IMR-90 (cell line): ENCODE results near the gene HOXC13. TPM values are rescaled to one million over a fixed set of nuclear protein-coding genes. Genes with fewer than 3 reads are reported as not detected.

Source experiments
- ATAC-seq: fragments of 200-7000 bp; cut with Tn5 transposase; 2 replicates; pipeline ENCODE4 v1.9.1; 2020; ENCODE audit warnings: low read depth, mild to moderate bottlenecking, moderate library complexity
- BruUV-seq: library from RNA; stranded (reverse); fragments of 400-500 nt; replicated peaks from 2 replicates; lab custom pipeline; 2021; lab: Mats Ljungman, UMichigan
- CTCF ChIA-PET: fragments of 300-600 bp; formaldehyde crosslinking; extraction: SDS; loops from one replicate; lab custom pipeline; 2021; ENCODE audit warnings: antibody characterized with exemption; lab: Yijun Ruan, JAX
- POLR2A ChIA-PET: fragments of 300-600 bp; sonication (Branson Sonifier 250); formaldehyde crosslinking; loops from one replicate; lab custom pipeline; 2022; ENCODE audit warnings: antibody characterized with exemption; ENCODE audit not compliant: unreplicated experiment; lab: Charles Lee
- DNase-seq: peaks from one replicate; pipeline ENCODE4 v3.0.0; 2013
- H2AFZ ChIP-seq: replicated peaks from 2 replicates; pipeline ENCODE3; 2013; ENCODE audit warnings: low read length, mild to moderate bottlenecking; ENCODE audit not compliant: poor library complexity
- H2AK5ac ChIP-seq: 2 replicates; pipeline ENCODE4 v1.6.1; 2013; ENCODE audit warnings: low read depth, low read length, inconsistent platforms
- H2AK9ac ChIP-seq: replicated peaks from 2 replicates; pipeline ENCODE3; 2013; ENCODE audit warnings: mild to moderate bottlenecking, low read depth, low read length, moderate library complexity; ENCODE audit not compliant: poor library complexity
- H2BK120ac ChIP-seq: 2 replicates; pipeline ENCODE4 v1.6.1; 2013; ENCODE audit warnings: low read depth, low read length, inconsistent platforms
- H2BK15ac ChIP-seq: 3 replicates; pipeline ENCODE4 v1.6.1; 2013; ENCODE audit warnings: low read depth, low read length, inconsistent platforms
- H2BK20ac ChIP-seq: 2 replicates; pipeline ENCODE4 v1.6.1; 2013; ENCODE audit warnings: low read depth, mild to moderate bottlenecking, inconsistent platforms, low read length, moderate library complexity
- H2BK5ac ChIP-seq: 2 replicates; pipeline ENCODE4 v1.6.1; 2013; ENCODE audit warnings: mild to moderate bottlenecking, low read depth, low read length, inconsistent platforms; ENCODE audit not compliant: poor library complexity, severe bottlenecking
- H3K14ac ChIP-seq: replicated peaks from 2 replicates; pipeline ENCODE4 v1.6.1; 2013; ENCODE audit warnings: low read depth, low read length, inconsistent platforms
- H3K18ac ChIP-seq: 2 replicates; pipeline ENCODE4 v1.6.1; 2013; ENCODE audit warnings: low read depth, low read length, control low read depth
- H3K23ac ChIP-seq: 2 replicates; pipeline ENCODE4 v1.6.1; 2013; ENCODE audit warnings: low read depth, low read length, inconsistent platforms
- H3K27ac ChIP-seq: 2 replicates; pipeline ENCODE4 v1.5.1; 2013; ENCODE audit warnings: mild to moderate bottlenecking, control low read depth, low read length; ENCODE audit not compliant: insufficient read depth
- H3K27me3 ChIP-seq: 2 replicates; pipeline ENCODE4 v1.6.1; 2013; ENCODE audit warnings: low read length; ENCODE audit not compliant: control insufficient read depth, insufficient read depth
- H3K36me3 ChIP-seq: 2 replicates; pipeline ENCODE4 v1.6.1; 2013; ENCODE audit warnings: low read length, mixed read lengths; ENCODE audit not compliant: control insufficient read depth, insufficient read depth
- H3K4ac ChIP-seq: 2 replicates; pipeline ENCODE4 v1.6.1; 2013; ENCODE audit warnings: low read depth, low read length, inconsistent platforms
- H3K4me1 ChIP-seq: 2 replicates; pipeline ENCODE4 v1.6.1; 2013; ENCODE audit warnings: low read length, mixed read lengths; ENCODE audit not compliant: control insufficient read depth, insufficient read depth
- H3K4me2 ChIP-seq: 2 replicates; pipeline ENCODE4 v1.6.1; 2013; ENCODE audit warnings: low read depth, mild to moderate bottlenecking, control low read depth, low read length, moderate library complexity
- H3K4me3 ChIP-seq: 2 replicates; pipeline ENCODE4 v1.5.1; 2013; ENCODE audit warnings: low read depth, mild to moderate bottlenecking, control low read depth, low read length, moderate library complexity; ENCODE audit not compliant: insufficient read depth
- H3K56ac ChIP-seq: 2 replicates; pipeline ENCODE4 v1.6.1; 2013; ENCODE audit warnings: low read length, inconsistent platforms; ENCODE audit not compliant: insufficient read depth; ENCODE audit errors: extremely low read depth
- H3K79me1 ChIP-seq, 2 experiments: 2 replicates each; pipeline ENCODE4 v1.6.1; 2013; ENCODE audit warnings: low read length in 2 of 2, inconsistent platforms in 1 of 2, low read depth in 1 of 2
- H3K9ac ChIP-seq: 2 replicates; pipeline ENCODE4 v1.6.1; 2013; ENCODE audit warnings: low read depth, low read length, control low read depth
- H3K9me1 ChIP-seq: 2 replicates; pipeline ENCODE4 v1.6.1; 2013; ENCODE audit warnings: low read length, inconsistent platforms; ENCODE audit not compliant: insufficient read depth
- H3K9me3 ChIP-seq: 2 replicates; pipeline ENCODE4 v1.6.1; 2013; ENCODE audit warnings: low read length; ENCODE audit not compliant: control insufficient read depth, insufficient read depth
- H4K20me1 ChIP-seq: 2 replicates; pipeline ENCODE4 v1.6.1; 2013; ENCODE audit warnings: low read length, inconsistent platforms; ENCODE audit not compliant: insufficient read depth
- H4K5ac ChIP-seq: 2 replicates; pipeline ENCODE4 v1.6.1; 2013; ENCODE audit warnings: mild to moderate bottlenecking, low read depth, low read length, control low read depth
- H4K8ac ChIP-seq, 2 experiments: 2 replicates each; pipeline ENCODE4 v1.6.1; 2013; ENCODE audit warnings: low read depth in 2 of 2, low read length in 2 of 2, control low read depth in 1 of 2, inconsistent platforms in 1 of 2
- H4K91ac ChIP-seq: 2 replicates; pipeline ENCODE4 v1.6.1; 2013; ENCODE audit warnings: low read depth, low read length, inconsistent platforms; ENCODE audit not compliant: insufficient read depth
- CEBPB ChIP-seq: IDR thresholded peaks from 2 replicates; pipeline ENCODE4 v1.6.1; 2012; ENCODE audit warnings: low read depth, low read length, improper control_type of control experiment
- RFX5 ChIP-seq: IDR thresholded peaks from 2 replicates; pipeline ENCODE4 v1.8.0; 2012; ENCODE audit warnings: low read depth, mild to moderate bottlenecking, low read length, moderate library complexity
- WGBS, 2 experiments: methylation state at CpG; one replicate each; pipeline versions ENCODE4 v1.1.5 to v1.1.7; 2013; ENCODE audit warnings: missing lambda C conversion rate in 2 of 2; ENCODE audit not compliant: insufficient read length in 1 of 2; ENCODE audit errors: extremely low coverage in 2 of 2; 5-methylcytosine and 5-hydroxymethylcytosine counted together
- dilution Hi-C: fragments of 300-500 bp; cut with HindIII; formaldehyde crosslinking; loops from one replicate; pipeline ENCODE4 v1.14.3; 2018; ENCODE audit warnings: low sequenced_read_pairs; ENCODE audit not compliant: unreplicated experiment
- in situ Hi-C: fragments of 300-500 bp; cut with MboI; formaldehyde crosslinking; loops from 3 replicates; pipeline ENCODE4 v1.14.3; 2019; ENCODE audit warnings: low sequenced_read_pairs, inconsistent platforms, mixed read lengths
- intact Hi-C: fragments of 100-400 bp; cut with micrococcal nuclease; formaldehyde crosslinking; loops from 2 replicates; pipeline ENCODE4 v1.10.0; 2022
- polyA plus RNA-seq, 3 experiments: library from polyadenylated mRNA; depleted of rRNA; stranded (reverse); fragments of >200 nt; gene quantifications; 2 replicates each; pipeline ENCODE4 v1.2.3, GENCODE V29; 2012; ENCODE audit warnings: low replicate concordance in 1 of 3
- total RNA-seq: library from RNA; depleted of rRNA; stranded (reverse); fragments of >200 nt; gene quantifications from 2 replicates; pipeline ENCODE4 v1.2.3, GENCODE V29; 2012

HOXC13 gene
- total and polyA plus RNA-seq, 2 of the 4 experiments (the other 2 are of a cell fraction): not detected

GRCh38 chr12:53963434-53964314, 25.0 kb downstream of the HOXC13 start (continued):
- TF ChIP-seq CEBPB: no peak

- in situ Hi-C loops: no loop called here
- dilution Hi-C loops: no loop called here
- H4K5ac ChIP-seq: no peak overlapping the region
- H4K8ac ChIP-seq: no peak overlapping the region
- H4K91ac ChIP-seq: no peak overlapping the region
- no peaks in the 10 kb centered on the region for H3K79me1 ChIP-seq
- no peak overlapping the region for H2AK5ac ChIP-seq
- intact Hi-C loops: no loop called here
- H3K14ac ChIP-seq: no peak overlapping the region
- no peak for TF ChIP-seq RFX5
- no peak overlapping the region for H3K27ac ChIP-seq
- no peak overlapping the region for H2BK120ac ChIP-seq
- H3K27me3 ChIP-seq: peaks cover 95% of the 10 kb centered on the region
- no peak overlapping the region for H2BK5ac ChIP-seq
- no peak for DNase-seq
- H3K9me1 ChIP-seq: no peaks in the 10 kb centered on the region
- no peak overlapping the region for H3K9ac ChIP-seq
- H2BK20ac ChIP-seq: no peak overlapping the region
- H3K18ac ChIP-seq: no peak overlapping the region
- H3K4ac ChIP-seq: no peak overlapping the region
- H3K36me3 ChIP-seq: no peaks in the 10 kb centered on the region
- no peak overlapping the region for H3K56ac ChIP-seq
- no peak overlapping the region for H3K4me2 ChIP-seq
- no peaks in the 10 kb centered on the region for H3K4me1 ChIP-seq
- H2AK9ac ChIP-seq: no peak overlapping the region
- no CpG with 5 or more reads among the region's 2 CpGs for WGBS, 2 experiments
- H4K20me1 ChIP-seq: no peaks in the 10 kb centered on the region
- H2AFZ ChIP-seq: no peak overlapping the region
- peaks cover 7% of the 10 kb centered on the region for H3K9me3 ChIP-seq
- CTCF ChIA-PET: no interaction called here
- no peak overlapping the region for H3K4me3 ChIP-seq
- no TSS peak for BruUV-seq
- POLR2A ChIA-PET: no interaction called here
- ATAC-seq: no peak
- H3K23ac ChIP-seq: no peak overlapping the region
- H2BK15ac ChIP-seq: no peak overlapping the region
These were observed 25.7 kb downstream of the HOXC13 start for GRCh38 chr12:53964315-53964713.
